K562 (cell line): ENCODE data around the gene SH3D19. TPM values are rescaled to one million over a fixed set of nuclear protein-coding genes. Genes with fewer than 3 reads are reported as not detected.

Experiments
- ATAC-seq: fragments of 200-7000 bp; cut with Tn5 transposase; 3 replicates; pipeline ENCODE4 v1.9.1; 2020; ENCODE audit warnings: moderate library complexity
- BruUV-seq: library from RNA; stranded (reverse); fragments of 400-500 nt; replicated peaks from 2 replicates; lab custom pipeline; 2021; lab: Mats Ljungman, UMichigan
- CTCF ChIA-PET: fragments of 300-600 bp; formaldehyde crosslinking; extraction: SDS; loops from one replicate; lab custom pipeline; 2021; ENCODE audit warnings: low intra/inter-chr PET ratio; lab: Yijun Ruan, JAX
- POLR2A ChIA-PET: fragments of 300-600, 350-650 bp; sonication (Branson Sonifier 250); formaldehyde crosslinking; extraction: SDS; loops from one replicate; lab custom pipeline; 2021; ENCODE audit warnings: antibody characterized with exemption, inconsistent platforms; lab: Yijun Ruan, JAX
- DNase-seq, 4 experiments: peaks; one replicate each; pipeline versions ENCODE4 v3.0.0 to v3.0.0-alpha.2; 2011 to 2018; ENCODE audit warnings: low spot score in 3 of 4, mixed read lengths in 3 of 4; ENCODE audit errors: extremely low read depth in 1 of 4
- FAIRE-seq: peaks from 2 replicates; lab custom pipeline; 2011; peaks lifted over from hg19 to GRCh38; lab: Jason Lieb, UNC
- H2AFZ ChIP-seq: 2 replicates; pipeline ENCODE4 v1.6.0; 2011; ENCODE audit warnings: low read depth, low read length, control low read depth, inconsistent platforms
- H3K27ac ChIP-seq: fragments of 200-600 bp; 3 replicates; pipeline ENCODE4 v1.8.0; 2011; ENCODE audit warnings: low read depth, mild to moderate bottlenecking, control low read depth, inconsistent platforms, low read length, moderate library complexity, mixed read lengths; ENCODE audit errors: extremely low read depth
- H3K27me3 ChIP-seq, 2 experiments: fragments of 300-600 bp in 1 of 2; 2 replicates in 1 of 2; 3 replicates in 1 of 2; pipeline versions ENCODE4 v1.6.0 to v1.8.0; 2011; ENCODE audit warnings: inconsistent platforms in 2 of 2, low read length in 2 of 2, mild to moderate bottlenecking in 1 of 2, mixed read lengths in 1 of 2, moderate library complexity in 1 of 2; ENCODE audit not compliant: control insufficient read depth in 2 of 2, insufficient read depth in 2 of 2
- H3K36me3 ChIP-seq: fragments of 300-600 bp; 3 replicates; pipeline ENCODE4 v1.8.0; 2011; ENCODE audit warnings: mild to moderate bottlenecking, low read length, inconsistent platforms; ENCODE audit not compliant: control insufficient read depth, insufficient read depth
- H3K4me1 ChIP-seq, 2 experiments: fragments of 200-600 bp in 1 of 2; replicated peaks in 1 of 2; 2 replicates in 1 of 2; 3 replicates in 1 of 2; pipeline versions ENCODE4 v1.5.1 to v1.8.0; 2011; ENCODE audit warnings: inconsistent platforms in 2 of 2, low read length in 2 of 2, mild to moderate bottlenecking in 1 of 2, mixed read lengths in 1 of 2, moderate library complexity in 1 of 2; ENCODE audit not compliant: control insufficient read depth in 2 of 2, insufficient read depth in 2 of 2
- H3K4me2 ChIP-seq: 2 replicates; pipeline ENCODE4 v1.6.1; 2011; ENCODE audit warnings: low read length, control low read depth, inconsistent platforms, mixed read lengths; ENCODE audit not compliant: insufficient read depth
- H3K4me3 ChIP-seq: fragments of 200-600 bp; sonication (generic), shearing (Covaris generic); 2 replicates; pipeline ENCODE4 v1.5.1; 2016; ENCODE audit warnings: control low read depth, inconsistent platforms
- H3K79me2 ChIP-seq: fragments of 200-600 bp; 3 replicates; pipeline ENCODE4 v1.8.0; 2011; ENCODE audit warnings: low read length, inconsistent platforms; ENCODE audit not compliant: control insufficient read depth, insufficient read depth
- H3K9ac ChIP-seq, 2 experiments: 2 replicates each; pipeline versions ENCODE4 v1.6.0 to v1.6.1; 2011; ENCODE audit warnings: low read depth in 2 of 2, low read length in 2 of 2, control low read depth in 1 of 2, inconsistent platforms in 1 of 2, mild to moderate bottlenecking in 1 of 2, mixed read lengths in 1 of 2; ENCODE audit not compliant: insufficient read depth in 1 of 2
- H3K9me1 ChIP-seq: one replicate; pipeline ENCODE4 v1.6.0; 2011; ENCODE audit warnings: inconsistent platforms, mild to moderate bottlenecking, low read length, moderate library complexity; ENCODE audit not compliant: control insufficient read depth, insufficient read depth
- H3K9me3 ChIP-seq: replicated peaks from 2 replicates; pipeline ENCODE4 v1.5.1; 2011; ENCODE audit warnings: low read depth, low read length, inconsistent platforms; ENCODE audit not compliant: control insufficient read depth, insufficient read depth
- H4K20me1 ChIP-seq: replicated peaks from 2 replicates; pipeline ENCODE4 v1.6.1; 2011; ENCODE audit warnings: low read length, inconsistent platforms, mixed read lengths; ENCODE audit not compliant: control insufficient read depth, insufficient read depth
- ESRRB ChIP-seq: fragments of 250-450 bp; sonication (Bioruptor Pico); IDR thresholded peaks from 2 replicates; pipeline ENCODE4 v1.5.0; 2020; ENCODE audit warnings: mild to moderate bottlenecking, moderate library complexity, borderline replicate concordance
- FOXA3 ChIP-seq, 2 experiments: fragments of 450-650 bp in 1 of 2; sonication (generic) in 1 of 2; formaldehyde crosslinking; IDR thresholded peaks in 1 of 2; conservative IDR thresholded peaks in 1 of 2; 2 replicates each; pipeline versions ENCODE4 v1.4.0 to v1.8.0; 2020 to 2022; ENCODE audit warnings: mild to moderate bottlenecking in 2 of 2, missing genetic modification reagents in 1 of 2
- SIX5 ChIP-seq, 2 experiments: IDR thresholded peaks; 2 replicates each; pipeline ENCODE4 v1.6.1; 2011; ENCODE audit warnings: low read length in 2 of 2, borderline replicate concordance in 1 of 2, low read depth in 1 of 2, mild to moderate bottlenecking in 1 of 2, moderate library complexity in 1 of 2; ENCODE audit not compliant: insufficient read depth in 1 of 2
- ZEB2 ChIP-seq: fragments of 450-650 bp; IDR thresholded peaks from 2 replicates; pipeline ENCODE4 v1.6.1; 2016
- ZNF707 ChIP-seq: fragments of 250-450 bp; sonication (Bioruptor Pico); conservative IDR thresholded peaks from 2 replicates; pipeline ENCODE4 v1.8.0; 2022; ENCODE audit warnings: inconsistent platforms, mild to moderate bottlenecking, moderate library complexity
- WGBS: fragments of 100-300 bp; shearing (Covaris generic); methylation state at CpG from one replicate; pipeline ENCODE4 v1.1.6; 2016; ENCODE audit warnings: low coverage, mixed read lengths; ENCODE audit not compliant: insufficient coverage; ENCODE audit errors: missing lambda C conversion rate; 5-methylcytosine and 5-hydroxymethylcytosine counted together
- in situ Hi-C: fragments of 300-500 bp; cut with MboI; formaldehyde crosslinking; loops from 4 replicates; pipeline ENCODE4 v1.15.0; 2018; ENCODE audit warnings: inconsistent platforms, mixed read lengths
- intact Hi-C: fragments of 100-400 bp; cut with micrococcal nuclease; formaldehyde crosslinking; loops from 2 replicates; pipeline ENCODE4 v1.14.2; 2022
- polyA plus RNA-seq, 8 experiments: library from polyadenylated mRNA; depleted of rRNA in 4 of 8; stranded (reverse) in 5 of 8; unstranded in 3 of 8; fragments of >200 nt; fragmentation: Nextera tagmentation in 2 of 8; fragmentation: Illumina TruSeq in 1 of 8; extraction: Ambion mirVana in 2 of 8; extraction: Trizol in 1 of 8; gene quantifications; 2 replicates each; pipeline versions ENCODE4 v1.2.1 to v1.2.3, GENCODE V29; 2011 to 2014; ENCODE audit warnings: inconsistent platforms in 1 of 8, missing spikeins in 1 of 8
- total RNA-seq, 7 experiments: library from RNA; depleted of rRNA in 6 of 7; stranded (reverse); fragments of >200 nt in 6 of 7; fragmentation: Illumina TruSeq in 2 of 7; extraction: Trizol in 2 of 7; gene quantifications; 2 replicates each; pipeline versions ENCODE4 v1.2.1 to v1.2.3, GENCODE V29; 2011 to 2021; ENCODE audit warnings: low replicate concordance in 1 of 7
- TF ChIP-seq, protein P1 (sequence below): fragments of 200-600 bp; sonication (generic); IDR thresholded peaks from one replicate; pipeline ENCODE4 v1.6.1; 2012; ENCODE audit warnings: mild to moderate bottlenecking, low read depth, low read length, inconsistent platforms

SH3D19 gene
- total and polyA plus RNA-seq, 9 of the 15 experiments (the other 6 are each of a cell fraction or from before 2014, with no cell fraction given), result 0.42 to 2.2 (median 1.1) TPM; not detected in 6

DNA sequence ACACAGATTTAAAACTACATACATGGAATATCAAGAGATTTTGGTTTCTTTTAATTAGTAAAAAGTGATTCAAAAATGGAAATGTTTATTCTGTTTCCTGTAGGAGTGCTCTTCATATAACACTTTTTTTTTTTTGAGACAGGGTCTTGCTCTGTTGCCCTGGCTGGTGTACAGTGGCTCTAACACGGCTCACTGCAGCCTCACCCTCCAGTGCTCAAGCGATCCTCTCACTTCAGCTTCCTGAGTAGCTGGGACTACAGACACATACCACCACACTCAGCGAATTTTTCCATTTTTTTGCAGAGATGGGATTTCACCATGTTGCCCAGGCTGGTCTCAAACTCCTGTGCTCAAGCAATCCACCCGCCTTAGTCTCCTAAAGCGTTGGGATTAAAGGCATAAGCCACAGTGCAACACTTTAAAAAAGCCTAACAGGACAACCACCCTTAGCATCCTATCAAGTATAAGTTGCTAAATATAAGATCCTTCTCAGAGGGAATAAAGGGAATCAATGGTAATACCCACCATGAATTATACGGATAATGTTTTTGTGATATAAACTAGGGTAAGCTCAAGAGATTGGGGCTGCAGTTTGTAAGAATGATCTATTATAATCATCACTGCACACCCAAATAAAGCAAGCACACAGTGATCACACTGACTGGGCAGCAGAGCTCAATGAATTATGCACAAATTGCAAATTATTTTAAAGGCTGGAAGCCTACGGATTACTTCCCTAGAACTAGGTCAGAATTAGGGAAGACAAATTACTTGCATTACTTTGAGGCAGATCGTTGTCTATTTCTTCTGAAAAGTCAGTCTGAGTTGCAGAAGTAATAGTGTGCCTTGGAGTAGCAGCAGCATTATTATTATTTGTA is 149.4 kb downstream of the SH3D19 start:
- ChIA-PET CTCF (no interaction called here), POLR2A (no interaction called here)
- Histone ChIP-seq H3K27me3 (peaks cover 2 to 18% of the 10 kb centered on the region in 2 experiments; a peak in 4 of 5 replicates), H3K4me3 (no peak overlapping the region), H3K4me1 (no peaks in the 10 kb centered on the region), H3K4me2 (no peak overlapping the region), H4K20me1 (no peaks in the 10 kb centered on the region), H3K36me3 (no peaks in the 10 kb centered on the region), H2AFZ (no peak overlapping the region), H3K27ac (no peak overlapping the region), H3K79me2 (no peaks in the 10 kb centered on the region), H3K9ac (no peak overlapping the region), H3K9me1 (no peaks in the 10 kb centered on the region), H3K9me3 (no peaks in the 10 kb centered on the region)
- no TSS peak for BruUV-seq
- DNase-seq (no peak), FAIRE-seq (no peak), ATAC-seq (no peak)
- 1% methylated on average over 8 of the region's 8 CpGs for WGBS
- intact Hi-C loops (no loop called here), in situ Hi-C loops (no loop called here)
- no peak for TF ChIP-seq ZNF707 (CRISPR knock-in tag)
- TF ChIP-seq FOXA3 (CRISPR knock-in tag; conservative IDR thresholded peaks at IDR 0.05 in 1 of 2, IDR thresholded peaks at IDR 0.05 in 1 of 2), result no peak
- no peak for TF ChIP-seq SIX5 (IDR thresholded peaks at IDR 0.05; ENCODE audit: borderline replicate concordance in 1 of 2, insufficient read depth in 1 of 2, low read depth in 1 of 2, low read length in 2 of 2)
- no peak for TF ChIP-seq ESRRB (CRISPR knock-in tag)
- no peak for TF ChIP-seq ZEB2
- TF ChIP-seq, protein P1, sequence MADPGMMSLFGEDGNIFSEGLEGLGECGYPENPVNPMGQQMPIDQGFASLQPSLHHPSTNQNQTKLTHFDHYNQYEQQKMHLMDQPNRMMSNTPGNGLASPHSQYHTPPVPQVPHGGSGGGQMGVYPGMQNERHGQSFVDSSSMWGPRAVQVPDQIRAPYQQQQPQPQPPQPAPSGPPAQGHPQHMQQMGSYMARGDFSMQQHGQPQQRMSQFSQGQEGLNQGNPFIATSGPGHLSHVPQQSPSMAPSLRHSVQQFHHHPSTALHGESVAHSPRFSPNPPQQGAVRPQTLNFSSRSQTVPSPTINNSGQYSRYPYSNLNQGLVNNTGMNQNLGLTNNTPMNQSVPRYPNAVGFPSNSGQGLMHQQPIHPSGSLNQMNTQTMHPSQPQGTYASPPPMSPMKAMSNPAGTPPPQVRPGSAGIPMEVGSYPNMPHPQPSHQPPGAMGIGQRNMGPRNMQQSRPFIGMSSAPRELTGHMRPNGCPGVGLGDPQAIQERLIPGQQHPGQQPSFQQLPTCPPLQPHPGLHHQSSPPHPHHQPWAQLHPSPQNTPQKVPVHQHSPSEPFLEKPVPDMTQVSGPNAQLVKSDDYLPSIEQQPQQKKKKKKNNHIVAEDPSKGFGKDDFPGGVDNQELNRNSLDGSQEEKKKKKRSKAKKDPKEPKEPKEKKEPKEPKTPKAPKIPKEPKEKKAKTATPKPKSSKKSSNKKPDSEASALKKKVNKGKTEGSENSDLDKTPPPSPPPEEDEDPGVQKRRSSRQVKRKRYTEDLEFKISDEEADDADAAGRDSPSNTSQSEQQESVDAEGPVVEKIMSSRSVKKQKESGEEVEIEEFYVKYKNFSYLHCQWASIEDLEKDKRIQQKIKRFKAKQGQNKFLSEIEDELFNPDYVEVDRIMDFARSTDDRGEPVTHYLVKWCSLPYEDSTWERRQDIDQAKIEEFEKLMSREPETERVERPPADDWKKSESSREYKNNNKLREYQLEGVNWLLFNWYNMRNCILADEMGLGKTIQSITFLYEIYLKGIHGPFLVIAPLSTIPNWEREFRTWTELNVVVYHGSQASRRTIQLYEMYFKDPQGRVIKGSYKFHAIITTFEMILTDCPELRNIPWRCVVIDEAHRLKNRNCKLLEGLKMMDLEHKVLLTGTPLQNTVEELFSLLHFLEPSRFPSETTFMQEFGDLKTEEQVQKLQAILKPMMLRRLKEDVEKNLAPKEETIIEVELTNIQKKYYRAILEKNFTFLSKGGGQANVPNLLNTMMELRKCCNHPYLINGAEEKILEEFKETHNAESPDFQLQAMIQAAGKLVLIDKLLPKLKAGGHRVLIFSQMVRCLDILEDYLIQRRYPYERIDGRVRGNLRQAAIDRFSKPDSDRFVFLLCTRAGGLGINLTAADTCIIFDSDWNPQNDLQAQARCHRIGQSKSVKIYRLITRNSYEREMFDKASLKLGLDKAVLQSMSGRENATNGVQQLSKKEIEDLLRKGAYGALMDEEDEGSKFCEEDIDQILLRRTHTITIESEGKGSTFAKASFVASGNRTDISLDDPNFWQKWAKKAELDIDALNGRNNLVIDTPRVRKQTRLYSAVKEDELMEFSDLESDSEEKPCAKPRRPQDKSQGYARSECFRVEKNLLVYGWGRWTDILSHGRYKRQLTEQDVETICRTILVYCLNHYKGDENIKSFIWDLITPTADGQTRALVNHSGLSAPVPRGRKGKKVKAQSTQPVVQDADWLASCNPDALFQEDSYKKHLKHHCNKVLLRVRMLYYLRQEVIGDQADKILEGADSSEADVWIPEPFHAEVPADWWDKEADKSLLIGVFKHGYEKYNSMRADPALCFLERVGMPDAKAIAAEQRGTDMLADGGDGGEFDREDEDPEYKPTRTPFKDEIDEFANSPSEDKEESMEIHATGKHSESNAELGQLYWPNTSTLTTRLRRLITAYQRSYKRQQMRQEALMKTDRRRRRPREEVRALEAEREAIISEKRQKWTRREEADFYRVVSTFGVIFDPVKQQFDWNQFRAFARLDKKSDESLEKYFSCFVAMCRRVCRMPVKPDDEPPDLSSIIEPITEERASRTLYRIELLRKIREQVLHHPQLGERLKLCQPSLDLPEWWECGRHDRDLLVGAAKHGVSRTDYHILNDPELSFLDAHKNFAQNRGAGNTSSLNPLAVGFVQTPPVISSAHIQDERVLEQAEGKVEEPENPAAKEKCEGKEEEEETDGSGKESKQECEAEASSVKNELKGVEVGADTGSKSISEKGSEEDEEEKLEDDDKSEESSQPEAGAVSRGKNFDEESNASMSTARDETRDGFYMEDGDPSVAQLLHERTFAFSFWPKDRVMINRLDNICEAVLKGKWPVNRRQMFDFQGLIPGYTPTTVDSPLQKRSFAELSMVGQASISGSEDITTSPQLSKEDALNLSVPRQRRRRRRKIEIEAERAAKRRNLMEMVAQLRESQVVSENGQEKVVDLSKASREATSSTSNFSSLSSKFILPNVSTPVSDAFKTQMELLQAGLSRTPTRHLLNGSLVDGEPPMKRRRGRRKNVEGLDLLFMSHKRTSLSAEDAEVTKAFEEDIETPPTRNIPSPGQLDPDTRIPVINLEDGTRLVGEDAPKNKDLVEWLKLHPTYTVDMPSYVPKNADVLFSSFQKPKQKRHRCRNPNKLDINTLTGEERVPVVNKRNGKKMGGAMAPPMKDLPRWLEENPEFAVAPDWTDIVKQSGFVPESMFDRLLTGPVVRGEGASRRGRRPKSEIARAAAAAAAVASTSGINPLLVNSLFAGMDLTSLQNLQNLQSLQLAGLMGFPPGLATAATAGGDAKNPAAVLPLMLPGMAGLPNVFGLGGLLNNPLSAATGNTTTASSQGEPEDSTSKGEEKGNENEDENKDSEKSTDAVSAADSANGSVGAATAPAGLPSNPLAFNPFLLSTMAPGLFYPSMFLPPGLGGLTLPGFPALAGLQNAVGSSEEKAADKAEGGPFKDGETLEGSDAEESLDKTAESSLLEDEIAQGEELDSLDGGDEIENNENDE, result no peak
